ENCODE measurements around the gene TCF3. TPM values are rescaled to one million over a fixed set of nuclear protein-coding genes. Genes with fewer than 3 reads are reported as not detected.
"Not testable (repeated sequence)": the region's sequence is repeated elsewhere in the genome, so short reads cannot be mapped to it uniquely, and the experiment has no call there.

Gene TCF3
- total and polyA plus RNA-seq, 2 experiments from 2014 or later = 18.3 to 58.9 TPM

DNA sequence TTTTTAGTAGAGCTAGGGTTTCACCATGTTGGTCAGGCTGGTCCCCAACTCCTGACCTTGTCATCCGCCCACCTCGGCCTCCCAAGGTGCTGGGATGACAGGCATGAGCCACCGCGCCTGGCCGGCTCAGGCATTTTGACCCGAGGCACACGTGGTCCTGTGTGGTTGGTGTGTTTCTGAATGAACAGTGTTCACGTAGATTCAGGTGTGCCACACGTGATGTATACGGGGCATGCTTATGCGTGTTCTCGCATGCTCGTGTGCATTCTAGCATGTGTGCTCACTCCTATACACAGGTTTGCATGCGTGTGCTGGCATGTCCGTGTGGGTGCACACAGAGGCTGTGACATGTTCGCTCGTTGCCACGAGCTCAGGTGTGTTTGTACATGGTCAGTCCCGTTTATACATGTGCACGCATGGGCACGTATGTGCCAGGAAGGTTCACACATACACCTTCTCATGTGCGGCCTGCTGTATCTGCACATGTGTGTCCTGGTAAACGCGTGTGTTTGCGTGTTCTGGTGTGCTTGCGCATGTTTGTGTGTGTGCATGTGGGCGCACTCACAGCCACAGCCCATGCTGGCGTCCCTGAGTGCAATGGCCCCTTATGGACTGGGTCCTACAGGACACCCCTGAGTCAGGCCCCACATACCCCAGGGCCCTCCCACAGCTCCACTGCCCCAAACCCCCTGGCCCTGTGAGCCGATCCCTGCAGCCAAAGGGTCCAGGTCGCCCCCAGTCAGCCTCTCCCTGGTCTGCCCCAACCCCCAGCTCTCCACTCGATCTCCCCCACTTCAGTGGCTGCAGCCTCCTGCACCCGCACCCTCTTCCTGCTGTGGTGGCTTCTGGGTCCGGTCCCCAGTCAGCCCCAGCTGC lies 20.6 kb upstream of the TCF3 start:
- no peak for TF ChIP-seq EZH2phosphoT487 (IDR thresholded peaks at IDR 0.05; ENCODE audit: insufficient read depth, low read depth)
- TF ChIP-seq EZH2 (IDR thresholded peaks at IDR 0.05; ENCODE audit: insufficient read depth, poor library complexity, severe bottlenecking) = no peak
- Histone ChIP-seq H3K4me3 (0 out of 2 replicates have a peak overlapping the region, but pooled peaks have one; percentile 39), H3K27me3 (replicated peaks; ENCODE audit: insufficient read depth) (peaks cover 35% of the 10 kb centered on the region), H3K36me3 (ENCODE audit: low read depth) (no peaks in the 10 kb centered on the region), H2AFZ (no peak overlapping the region), H3K9me3 (ENCODE audit: low read depth) (no peaks in the 10 kb centered on the region), H3K9me2 (ENCODE audit: insufficient read depth) (no peaks in the 10 kb centered on the region), H3K9ac (no peak overlapping the region), H3K27ac (no peak overlapping the region), H3K79me2 (ENCODE audit: insufficient read depth) (no peaks in the 10 kb centered on the region), H3K4me2 (ENCODE audit: unreplicated experiment) (peak overlapping the region; percentile 43), H4K20me1 (ENCODE audit: insufficient read depth) (no peaks in the 10 kb centered on the region), H3F3A (ENCODE audit: insufficient read depth) (no peaks in the 10 kb centered on the region), H3K4me1 (ENCODE audit: insufficient read depth) (no peaks in the 10 kb centered on the region)
- no peak for DNase-seq
- in situ Hi-C loops (cut with MboI) = no loop called here
- WGBS, 2 experiments (ENCODE audit: low coverage in 1 of 2, low lambda C conversion rate in 2 of 2, missing lambda C conversion rate in 2 of 2) = 80 to 83% methylated on average over 31 to 33 of the region's 33 CpGs

DNA sequence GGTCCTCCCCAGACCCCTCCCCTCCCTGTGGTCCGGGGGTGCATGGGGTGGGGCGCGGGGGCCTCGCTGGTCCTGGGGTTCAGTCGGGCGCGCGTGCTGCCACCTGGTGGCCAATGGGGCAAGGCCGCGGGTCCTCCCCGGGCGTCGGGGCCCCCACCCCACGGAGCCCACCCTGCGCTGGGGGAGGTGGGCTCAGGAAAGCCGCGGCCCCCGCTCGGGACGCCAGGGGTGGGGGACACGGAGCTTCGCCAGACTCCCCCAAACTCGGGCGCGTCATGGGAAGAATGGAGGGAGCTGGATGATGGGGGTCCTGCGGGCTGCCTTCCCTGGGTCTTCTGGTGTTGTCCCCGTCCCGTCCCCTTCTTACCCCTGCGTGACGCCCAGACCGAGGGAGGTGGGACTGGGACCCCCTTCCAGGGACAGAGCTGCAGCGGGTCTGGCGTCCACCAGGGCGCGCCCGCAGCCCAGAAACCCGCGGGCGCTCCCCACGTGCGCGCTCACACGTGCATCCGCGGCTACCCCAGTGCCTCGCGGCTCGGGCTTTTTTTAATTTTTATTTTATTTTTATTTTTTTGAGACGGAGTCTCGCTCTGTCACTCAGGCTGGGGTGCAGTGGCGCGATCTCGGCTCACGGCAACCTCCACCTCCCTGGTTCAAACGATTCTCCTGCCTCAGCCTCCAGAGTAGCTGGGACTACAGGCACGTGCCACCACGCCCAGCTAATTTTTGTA lies 19.8 kb upstream of the TCF3 start:
- WGBS, 2 experiments (ENCODE audit: low coverage in 1 of 2, low lambda C conversion rate in 2 of 2, missing lambda C conversion rate in 2 of 2) = 7 to 12% methylated on average over 27 to 37 of the region's 57 CpGs
- Histone ChIP-seq H3K4me3 (peak overlapping the region; percentile 39), H3K4me2 (ENCODE audit: unreplicated experiment) (peak overlapping the region; percentile 43), H3K27me3 (replicated peaks; ENCODE audit: insufficient read depth) (peaks cover 41% of the 10 kb centered on the region), H3K9ac (no peak overlapping the region), H3K9me2 (ENCODE audit: insufficient read depth) (no peaks in the 10 kb centered on the region), H3K4me1 (ENCODE audit: insufficient read depth) (no peaks in the 10 kb centered on the region), H3K79me2 (ENCODE audit: insufficient read depth) (no peaks in the 10 kb centered on the region), H3K9me3 (ENCODE audit: low read depth) (no peaks in the 10 kb centered on the region), H3F3A (ENCODE audit: insufficient read depth) (no peaks in the 10 kb centered on the region), H3K27ac (no peak overlapping the region), H2AFZ (peak overlapping the region; percentile 67), H3K36me3 (ENCODE audit: low read depth) (no peaks in the 10 kb centered on the region), H4K20me1 (ENCODE audit: insufficient read depth) (no peaks in the 10 kb centered on the region)
- TF ChIP-seq EZH2phosphoT487 (IDR thresholded peaks at IDR 0.05; ENCODE audit: insufficient read depth, low read depth) (no peak), EZH2 (IDR thresholded peaks at IDR 0.05; ENCODE audit: insufficient read depth, poor library complexity, severe bottlenecking) (no peak)
- in situ Hi-C loops (cut with MboI) = no loop called here
- peak; percentile 78 for DNase-seq

GRCh38 chr19:1671716-1672037 lies 19.3 kb upstream of the TCF3 start:
- in situ Hi-C loops (cut with MboI) = no loop called here
- Histone ChIP-seq H3K36me3 (ENCODE audit: low read depth) (no peaks in the 10 kb centered on the region), H3F3A (ENCODE audit: insufficient read depth) (no peaks in the 10 kb centered on the region), H3K4me2 (ENCODE audit: unreplicated experiment) (peak overlapping the region; percentile 43), H3K4me1 (ENCODE audit: insufficient read depth) (no peaks in the 10 kb centered on the region), H3K27me3 (replicated peaks; ENCODE audit: insufficient read depth) (peaks cover 41% of the 10 kb centered on the region), H3K4me3 (peak overlapping the region; percentile 39; the same call in 1 of the 2 replicates), H4K20me1 (ENCODE audit: insufficient read depth) (no peaks in the 10 kb centered on the region), H3K27ac (no peak overlapping the region), H3K79me2 (ENCODE audit: insufficient read depth) (no peaks in the 10 kb centered on the region), H2AFZ (peak overlapping the region; percentile 67), H3K9ac (no peak overlapping the region), H3K9me2 (ENCODE audit: insufficient read depth) (no peaks in the 10 kb centered on the region), H3K9me3 (ENCODE audit: low read depth) (no peaks in the 10 kb centered on the region)
- 4% methylated on average over 12 to 17 of the region's 17 CpGs for WGBS, 2 experiments (ENCODE audit: low coverage in 1 of 2, low lambda C conversion rate in 2 of 2, missing lambda C conversion rate in 2 of 2)
- TF ChIP-seq EZH2phosphoT487 (IDR thresholded peaks at IDR 0.05; ENCODE audit: insufficient read depth, low read depth) (no peak), EZH2 (IDR thresholded peaks at IDR 0.05; ENCODE audit: insufficient read depth, poor library complexity, severe bottlenecking) (peak; percentile 40)
- DNase-seq = no peak

- H3K79me2 ChIP-seq (ENCODE audit: insufficient read depth); H4K20me1 ChIP-seq (ENCODE audit: insufficient read depth); DNase-seq; H3K9ac ChIP-seq; H3K36me3 ChIP-seq (ENCODE audit: low read depth); H3K9me2 ChIP-seq (ENCODE audit: insufficient read depth); H3K4me1 ChIP-seq (ENCODE audit: insufficient read depth); H3K9me3 ChIP-seq (ENCODE audit: low read depth); H3K27ac ChIP-seq; in situ Hi-C loops (cut with MboI); H2AFZ ChIP-seq; H3K4me2 ChIP-seq (ENCODE audit: unreplicated experiment); H3K4me3 ChIP-seq; H3F3A ChIP-seq (ENCODE audit: insufficient read depth): not testable (repeated sequence)
- H3K27me3 ChIP-seq (replicated peaks; ENCODE audit: insufficient read depth) = peaks cover 31% of the 10 kb centered on the region
- 45 to 47% methylated on average over 14 of the region's 14 CpGs for WGBS, 2 experiments (ENCODE audit: low coverage in 1 of 2, low lambda C conversion rate in 2 of 2, missing lambda C conversion rate in 2 of 2)
Observed at GRCh38 chr19:1670747-1671146, 18.3 kb upstream of the TCF3 start.
